OCI-LY7 (cell line): Measurements from ENCODE around the gene RFWD3.

Experiments
- EZH2phosphoT487 ChIP-seq: fragments of 200-600 bp; sonication (generic); IDR thresholded peaks from 2 replicates; pipeline ENCODE4 v1.6.1; 2018; ENCODE audit warnings: low read depth, borderline replicate concordance, mild to moderate bottlenecking, mixed run types, antibody characterized with exemption, low read length, moderate library complexity, mixed read lengths
- TF ChIP-seq, protein P1 (sequence below): fragments of 200-600 bp; sonication (generic); conservative IDR thresholded peaks from 2 replicates; pipeline ENCODE4 v1.5.1; 2014; ENCODE audit warnings: mild to moderate bottlenecking, antibody characterized with exemption, low read length, moderate library complexity, mixed read lengths

DNA sequence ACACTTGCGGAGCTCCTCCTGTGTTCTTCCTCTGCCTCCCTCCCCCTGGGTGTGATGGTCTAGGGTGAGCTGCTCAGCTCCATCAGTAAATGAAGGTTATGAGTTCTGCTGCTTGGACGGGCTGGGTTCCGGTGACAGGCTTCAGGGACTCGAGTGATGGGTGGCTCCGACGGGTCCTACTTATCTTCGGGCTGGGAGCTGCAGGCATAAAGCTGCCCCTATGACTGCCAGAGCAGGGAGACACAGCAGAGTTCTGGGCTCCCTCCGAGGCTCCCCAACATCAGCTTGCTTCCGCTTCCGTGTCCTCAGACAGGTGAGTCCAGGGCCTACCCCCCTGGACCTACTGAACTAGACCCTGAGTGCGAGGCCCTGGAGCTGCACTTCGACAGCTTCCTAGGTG is 45.3 kb upstream of the RFWD3 start:
- TF ChIP-seq, protein P1, sequence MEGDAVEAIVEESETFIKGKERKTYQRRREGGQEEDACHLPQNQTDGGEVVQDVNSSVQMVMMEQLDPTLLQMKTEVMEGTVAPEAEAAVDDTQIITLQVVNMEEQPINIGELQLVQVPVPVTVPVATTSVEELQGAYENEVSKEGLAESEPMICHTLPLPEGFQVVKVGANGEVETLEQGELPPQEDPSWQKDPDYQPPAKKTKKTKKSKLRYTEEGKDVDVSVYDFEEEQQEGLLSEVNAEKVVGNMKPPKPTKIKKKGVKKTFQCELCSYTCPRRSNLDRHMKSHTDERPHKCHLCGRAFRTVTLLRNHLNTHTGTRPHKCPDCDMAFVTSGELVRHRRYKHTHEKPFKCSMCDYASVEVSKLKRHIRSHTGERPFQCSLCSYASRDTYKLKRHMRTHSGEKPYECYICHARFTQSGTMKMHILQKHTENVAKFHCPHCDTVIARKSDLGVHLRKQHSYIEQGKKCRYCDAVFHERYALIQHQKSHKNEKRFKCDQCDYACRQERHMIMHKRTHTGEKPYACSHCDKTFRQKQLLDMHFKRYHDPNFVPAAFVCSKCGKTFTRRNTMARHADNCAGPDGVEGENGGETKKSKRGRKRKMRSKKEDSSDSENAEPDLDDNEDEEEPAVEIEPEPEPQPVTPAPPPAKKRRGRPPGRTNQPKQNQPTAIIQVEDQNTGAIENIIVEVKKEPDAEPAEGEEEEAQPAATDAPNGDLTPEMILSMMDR = no peak
- no peak for TF ChIP-seq EZH2phosphoT487
